GM21360 (cell line): ENCODE results near the gene WIPF2.
"Not testable (repeated sequence)": the region's sequence is repeated elsewhere in the genome, so short reads cannot be mapped to it uniquely, and the experiment has no call there.

Experiments
- ATAC-seq: cut with Tn5 transposase; IDR thresholded peaks from one replicate; pipeline ENCODE4 v1.9.1; 2021; ENCODE audit warnings: mild to moderate bottlenecking, moderate library complexity; ENCODE audit not compliant: unreplicated experiment

WIPF2 gene

DNA sequence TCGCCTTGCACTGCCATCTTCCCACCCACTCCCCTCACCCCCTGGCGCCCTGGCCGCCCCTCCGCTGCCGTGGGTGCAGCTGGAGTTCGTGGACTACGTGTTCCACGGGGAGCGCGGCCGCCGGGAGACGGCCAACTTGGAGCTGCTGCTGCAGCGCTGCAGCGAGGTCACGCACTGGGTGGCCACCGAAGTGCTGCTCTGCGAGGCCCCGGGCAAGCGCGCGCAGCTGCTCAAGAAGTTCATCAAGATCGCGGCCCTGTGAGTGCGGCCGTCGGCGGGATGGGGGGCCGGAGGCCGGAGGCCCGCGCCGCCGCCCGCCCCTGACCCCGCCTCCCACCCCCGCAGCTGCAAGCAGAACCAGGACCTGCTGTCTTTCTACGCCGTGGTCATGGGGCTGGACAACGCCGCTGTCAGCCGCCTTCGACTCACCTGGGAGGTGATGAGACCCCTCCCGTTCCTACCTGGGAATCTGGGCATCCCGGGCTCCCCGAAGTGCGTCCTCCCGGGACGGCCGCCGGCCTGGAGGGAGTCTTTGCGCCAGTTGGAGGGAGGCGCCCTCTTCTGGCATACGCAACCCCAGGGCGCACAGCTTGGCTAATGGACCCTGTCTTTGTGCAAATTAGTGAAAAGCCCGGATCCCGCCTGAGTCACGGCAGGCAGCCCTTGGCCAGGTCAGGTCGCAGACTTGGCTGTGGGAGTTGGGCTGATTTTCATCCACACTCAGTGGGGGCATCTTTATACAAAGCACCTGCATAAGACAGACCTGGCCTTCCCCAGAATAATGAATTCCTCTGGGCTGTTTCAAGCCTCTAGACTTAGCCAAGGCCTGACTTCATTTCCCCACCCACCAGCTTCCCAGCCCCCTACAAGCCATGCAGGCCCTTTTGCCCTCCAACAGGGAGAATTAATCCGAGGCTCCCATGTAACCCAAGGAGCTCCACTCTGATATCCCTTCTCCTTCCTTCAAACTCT lies 27.6 kb upstream of the WIPF2 start:
- peak; percentile 59 for ATAC-seq

- no peak for ATAC-seq
These were observed 26.1 kb upstream of the WIPF2 start for GRCh38 chr17:40192961-40193360.

- ATAC-seq = no peak
These were observed 24.3 kb upstream of the WIPF2 start for GRCh38 chr17:40194821-40195220.

DNA sequence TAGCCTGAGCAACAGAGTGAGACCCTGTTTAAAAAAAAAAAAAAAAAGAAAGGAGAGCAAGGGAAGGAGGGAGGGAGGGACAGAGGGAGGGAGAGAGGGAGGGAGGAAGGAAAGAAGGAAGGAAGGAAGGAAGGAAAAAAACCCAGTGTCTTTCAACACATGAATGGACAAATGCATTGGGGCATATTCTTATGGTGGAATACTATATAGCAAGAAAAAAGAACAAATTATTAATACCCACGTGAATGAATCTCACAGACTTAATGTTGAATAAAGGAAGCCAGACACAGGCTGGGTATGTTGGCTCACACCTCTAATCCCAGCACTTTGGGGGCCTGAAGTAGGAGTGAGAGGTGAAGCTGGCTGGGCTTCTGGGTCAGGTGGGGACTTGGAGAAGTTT lies 21.6 kb upstream of the WIPF2 start:
- ATAC-seq = no peak

- ATAC-seq = not testable (repeated sequence)
These were observed 21.1 kb upstream of the WIPF2 start for GRCh38 chr17:40197965-40198456.

- ATAC-seq = no peak
These were observed 20.5 kb upstream of the WIPF2 start for GRCh38 chr17:40198576-40198975.

DNA sequence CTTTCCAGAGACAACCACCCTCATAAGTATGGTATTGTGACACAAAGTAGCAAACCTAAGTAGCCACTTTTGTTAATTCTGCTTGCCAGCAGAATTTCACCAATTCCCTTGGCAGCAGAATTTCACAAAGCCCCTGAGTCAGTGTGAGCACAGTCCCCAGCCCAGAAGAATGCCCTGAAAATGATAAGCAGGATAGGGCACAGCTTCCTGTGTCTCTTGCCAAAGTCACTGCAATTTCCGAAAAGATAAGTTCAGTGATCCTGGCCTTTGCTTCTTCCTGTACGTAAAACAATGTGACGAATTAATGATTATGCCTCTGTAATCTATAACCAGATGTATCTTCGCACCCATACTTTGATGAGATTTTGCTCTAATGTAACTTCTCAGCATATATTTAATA lies 16.0 kb upstream of the WIPF2 start:
- ATAC-seq = no peak

DNA sequence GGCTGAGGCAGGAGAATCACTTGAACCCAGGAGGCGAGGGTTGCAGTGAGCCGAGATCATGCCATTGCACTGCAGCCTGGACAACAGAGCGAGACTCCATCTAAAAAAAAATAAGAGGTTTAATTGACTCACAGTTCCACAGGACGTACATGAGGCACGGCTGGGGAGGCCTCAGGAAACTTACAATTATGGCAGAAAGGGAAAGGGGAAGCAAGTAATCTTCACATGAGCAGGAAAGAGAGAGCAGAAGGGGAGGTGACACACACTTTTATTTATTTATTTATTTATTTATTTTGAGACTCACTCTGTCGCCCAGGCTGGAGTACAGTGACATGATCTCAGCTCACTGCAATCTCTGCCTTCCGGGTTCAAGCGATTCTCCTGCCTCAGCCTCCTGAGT lies 12.9 kb upstream of the WIPF2 start:
- ATAC-seq = not testable (repeated sequence)

DNA sequence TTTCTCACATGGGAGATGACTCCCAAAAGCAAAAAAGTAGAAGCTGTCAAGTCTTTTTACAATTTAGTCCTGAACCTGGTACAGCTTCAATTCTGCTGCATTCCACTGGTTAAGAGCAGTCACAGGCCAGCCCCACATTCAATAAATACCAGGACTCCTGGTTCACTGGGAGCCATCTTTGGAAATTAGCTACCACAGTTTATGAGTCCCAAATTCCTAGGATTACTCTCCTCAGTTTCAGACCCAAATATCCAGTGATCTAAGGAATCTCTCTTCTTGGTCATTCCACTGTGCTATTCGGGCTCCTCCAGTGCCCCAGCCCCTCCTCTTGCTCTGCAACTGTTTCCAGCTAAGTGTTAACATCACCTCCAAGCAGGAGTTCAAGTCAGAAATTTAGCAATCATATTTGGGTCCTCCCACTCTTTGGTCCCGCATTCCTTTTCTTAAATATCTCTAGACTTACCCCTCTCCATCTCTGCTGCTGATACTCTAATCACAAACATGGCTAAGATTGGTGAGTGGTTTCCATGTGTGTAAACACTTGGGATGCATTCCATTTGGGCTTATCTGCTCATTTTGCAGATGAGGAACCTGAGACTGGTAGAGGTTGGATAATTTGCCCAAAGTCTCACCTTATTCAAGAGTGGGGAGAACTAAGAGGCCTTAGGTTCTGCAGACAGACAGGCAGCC lies 9.6 kb upstream of the WIPF2 start:
- ATAC-seq = no peak

GRCh38 chr17:40213914-40214313 lies 5.2 kb upstream of the WIPF2 start:
- ATAC-seq = not testable (repeated sequence)

DNA sequence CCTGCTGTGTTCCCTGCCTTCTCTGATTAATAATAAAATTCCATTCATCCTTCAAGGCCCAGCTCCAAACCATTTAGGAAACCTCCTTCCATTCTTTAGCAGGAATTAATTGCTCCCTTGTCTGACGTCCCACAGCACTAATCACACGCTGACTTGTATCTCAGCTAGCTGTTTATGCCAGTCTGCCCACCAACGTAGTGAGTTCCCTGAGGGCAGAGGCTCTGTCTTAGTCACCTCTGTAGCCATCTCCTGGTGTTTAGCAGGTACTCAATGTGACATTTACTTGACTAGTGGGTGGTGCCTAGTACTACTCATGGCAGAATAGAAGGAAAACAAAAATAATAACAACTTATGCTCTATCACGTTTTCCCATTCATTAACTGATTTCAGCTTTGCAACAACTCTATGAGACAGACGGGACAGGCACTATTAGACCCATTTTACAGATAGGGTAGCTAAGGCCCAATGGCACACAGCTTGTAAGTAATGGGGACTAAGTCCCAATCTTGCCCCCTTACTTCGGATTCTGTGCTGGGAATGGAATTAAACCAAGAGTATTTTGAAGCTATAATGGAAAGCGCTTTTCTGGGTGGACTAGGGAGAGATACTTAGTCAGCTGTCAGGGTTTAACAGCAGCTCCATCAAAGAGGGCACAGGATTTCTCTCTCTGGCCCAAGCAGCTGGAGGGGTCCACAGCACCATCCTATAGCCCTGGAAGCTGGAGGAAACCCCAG lies 931 bp upstream of the WIPF2 start:
- ATAC-seq = no peak

GRCh38 chr17:40219594-40220338 lies 662 bp downstream of the WIPF2 start:
- ATAC-seq = no peak

DNA sequence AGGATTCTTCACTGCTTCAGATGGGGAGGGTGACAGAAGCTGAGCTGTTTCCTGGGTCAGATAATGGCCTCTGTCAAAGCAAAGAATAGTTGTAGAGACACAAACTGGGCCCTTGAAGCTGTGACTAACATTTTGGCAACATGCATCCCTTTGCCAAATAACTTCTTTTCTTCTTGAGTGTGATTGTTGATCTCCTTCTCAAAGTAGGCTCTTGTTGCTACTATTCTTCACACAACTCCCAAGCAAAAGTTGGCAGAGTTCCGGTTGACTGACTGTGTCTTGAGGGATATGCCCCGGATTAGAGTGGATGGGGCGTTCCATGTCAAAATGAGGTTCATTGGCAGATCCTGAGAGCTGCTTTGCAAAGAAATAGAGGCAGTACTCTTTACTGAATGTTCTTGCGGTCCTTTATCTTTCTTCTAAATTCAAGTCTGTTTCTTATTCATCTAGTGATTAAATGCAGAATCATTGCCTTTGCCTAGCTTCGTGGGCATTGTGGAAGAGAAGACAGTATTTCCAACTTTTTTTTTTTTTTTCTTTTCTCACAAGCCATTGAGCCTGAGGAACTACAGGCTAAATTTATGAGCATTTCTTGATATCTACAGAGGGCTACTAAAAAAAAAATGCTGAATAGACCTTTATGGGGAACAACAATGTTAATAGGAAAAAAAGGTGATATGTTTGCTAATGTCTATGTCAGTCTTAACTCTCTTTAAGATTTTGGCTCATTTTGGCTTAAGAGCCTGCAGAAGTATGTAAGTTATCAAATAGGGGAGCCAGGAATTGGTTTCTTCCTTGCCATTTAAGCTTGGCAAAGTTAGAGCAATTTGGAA lies 5.8 kb downstream of the WIPF2 start:
- ATAC-seq = no peak

- not testable (repeated sequence) for ATAC-seq
These were observed 10.0 kb downstream of the WIPF2 start for GRCh38 chr17:40229146-40229545.

GRCh38 chr17:40230670-40231069 lies 11.6 kb downstream of the WIPF2 start:
- ATAC-seq = no peak

DNA sequence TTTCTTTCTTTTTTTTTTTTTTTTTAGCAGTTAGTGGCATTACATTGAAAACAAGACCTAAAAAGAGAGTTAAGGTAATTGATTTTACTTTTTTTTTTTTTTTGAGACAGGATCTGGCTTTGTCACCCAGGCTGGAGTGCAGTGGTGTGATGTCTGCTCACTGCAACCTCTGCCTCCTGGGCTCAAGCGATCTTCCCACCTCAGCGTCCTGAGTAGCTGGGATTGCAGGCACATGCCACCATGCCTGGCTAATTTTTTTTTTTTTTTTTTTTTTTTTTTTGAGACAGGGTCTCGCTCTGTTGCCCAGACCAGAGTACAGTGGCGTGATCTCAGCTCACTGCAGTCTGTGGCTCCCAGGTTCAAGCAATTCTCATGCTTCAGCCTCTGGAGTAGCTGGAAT lies 12.8 kb downstream of the WIPF2 start:
- ATAC-seq = not testable (repeated sequence)

GRCh38 chr17:40241252-40241834 lies 22.2 kb downstream of the WIPF2 start:
- no peak for ATAC-seq

DNA sequence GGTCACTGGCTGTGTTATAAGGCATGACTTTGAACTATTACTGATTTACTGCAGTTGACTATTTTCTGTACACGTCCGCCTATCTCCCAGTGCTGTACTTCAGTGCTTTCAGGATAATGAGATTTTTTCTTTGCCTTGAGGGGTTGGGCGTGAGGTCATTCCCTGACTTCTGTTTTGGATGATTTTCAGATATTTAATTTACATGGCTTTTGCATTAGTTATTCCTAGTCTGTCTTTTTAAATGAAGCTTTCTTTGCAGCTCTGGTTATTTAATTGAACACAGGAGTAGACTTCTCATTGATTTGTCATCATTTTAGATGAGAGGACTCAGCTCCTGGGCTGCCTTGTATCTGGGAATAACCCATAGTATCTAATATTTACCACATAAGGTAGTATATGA lies 23.7 kb downstream of the WIPF2 start:
- ATAC-seq = no peak

GRCh38 chr17:40243761-40244160 lies 24.7 kb downstream of the WIPF2 start:
- no peak for ATAC-seq
